Suppressor macrophage treated with lipopolysaccharide for 1 hour (primary cell): ENCODE results near the gene MRPL37.
"Not testable (repeated sequence)": the region's sequence is repeated elsewhere in the genome, so short reads cannot be mapped to it uniquely, and the experiment has no call there.

Experiments used
- DNase-seq, 3 donors: peaks; one replicate each; pipeline ENCODE4 v3.0.0-alpha.2; 2020 to 2022

Gene MRPL37

GRCh38 chr1:54220004-54220811 is 20.2 kb downstream of the MRPL37 start:
- peak; percentile 63 to 84 (median 77) for DNase-seq

GRCh38 chr1:54221113-54221834 is 21.3 kb downstream of the MRPL37 start:
- DNase-seq: no peak

- DNase-seq: no peak
These were observed 22.0 kb downstream of the MRPL37 start for GRCh38 chr1:54221867-54222484.

- DNase-seq: no peak
These were observed 22.7 kb downstream of the MRPL37 start for GRCh38 chr1:54222711-54223110.

GRCh38 chr1:54223441-54224202 is 23.7 kb downstream of the MRPL37 start:
- DNase-seq: no peak

GRCh38 chr1:54224233-54224632 is 24.3 kb downstream of the MRPL37 start:
- DNase-seq: no peak

GRCh38 chr1:54225378-54225777 is 25.4 kb downstream of the MRPL37 start:
- DNase-seq: no peak

- no peak for DNase-seq
These were observed 26.1 kb downstream of the MRPL37 start for GRCh38 chr1:54225986-54226559.

GRCh38 chr1:54227091-54227602 is 27.2 kb downstream of the MRPL37 start:
- peak; percentile 80 to 89 (median 86) for DNase-seq

- DNase-seq: peak; percentile 61 to 80 (median 68)
These were observed 27.9 kb downstream of the MRPL37 start for GRCh38 chr1:54227891-54228310.

- no peak for DNase-seq
These were observed 28.7 kb downstream of the MRPL37 start for GRCh38 chr1:54228638-54229079.

GRCh38 chr1:54229281-54229891 is 29.4 kb downstream of the MRPL37 start:
- peak in 2 of 3 donors; percentile 46 to 64 for DNase-seq

GRCh38 chr1:54230507-54231339 is 30.8 kb downstream of the MRPL37 start:
- peak; percentile 71 to 86 (median 78) for DNase-seq

GRCh38 chr1:54233196-54233595 is 33.2 kb downstream of the MRPL37 start:
- DNase-seq: not testable (repeated sequence)

GRCh38 chr1:54234284-54234683 is 34.3 kb downstream of the MRPL37 start:
- DNase-seq: no peak

- peak in 2 of 3 donors; percentile 38 to 58 for DNase-seq
These were observed 37.6 kb downstream of the MRPL37 start for GRCh38 chr1:54237586-54237985.

GRCh38 chr1:54238353-54239034 is 38.5 kb downstream of the MRPL37 start:
- DNase-seq: peak; percentile 83 to 89 (median 87)

- peak; percentile 41 to 55 (median 54) for DNase-seq
These were observed 39.0 kb downstream of the MRPL37 start for GRCh38 chr1:54239035-54239383.

GRCh38 chr1:54239631-54240031 is 39.7 kb downstream of the MRPL37 start:
- no peak for DNase-seq

- DNase-seq: no peak
These were observed 40.9 kb downstream of the MRPL37 start for GRCh38 chr1:54240741-54241335.
